ENCODE results near the gene KRT77.
A peak's percentile ranks its signal among the peaks of the same experiment; 100 is the strongest.
"Not testable (repeated sequence)": the region's sequence is repeated elsewhere in the genome, so short reads cannot be mapped to it uniquely, and the experiment has no call there.

The KRT77 gene

DNA sequence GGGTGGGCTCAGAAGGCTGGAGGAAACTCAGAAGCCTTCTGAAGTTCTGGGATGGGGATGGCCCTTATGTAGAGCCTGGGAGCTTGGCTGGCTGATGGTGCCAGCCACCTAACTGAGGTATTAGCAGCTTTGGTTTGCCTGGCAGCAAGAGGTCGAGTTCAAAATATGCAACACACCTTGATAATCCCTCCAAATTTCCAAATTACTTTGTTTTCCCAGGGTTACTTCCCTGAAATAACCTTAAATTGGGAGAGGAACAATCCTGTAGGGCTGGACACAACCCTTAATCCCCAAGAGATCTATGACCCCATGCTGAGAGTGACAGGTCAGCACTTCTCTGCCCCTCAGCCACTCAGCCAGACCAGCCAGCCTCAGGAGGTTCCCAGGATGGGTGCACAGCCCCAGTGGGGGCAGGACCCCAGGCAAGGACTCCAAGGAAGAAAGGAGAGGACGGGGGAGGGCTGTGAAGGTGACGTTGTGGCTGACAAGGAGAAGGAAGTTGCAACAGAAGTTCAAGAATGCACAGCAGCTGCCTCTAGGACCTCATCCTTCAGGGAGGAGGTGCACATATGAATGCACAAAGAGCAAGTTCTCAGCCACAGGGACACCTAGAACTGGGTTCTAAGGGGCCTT is 18.6 kb upstream of the KRT77 start:
- DNase-seq: no peak

DNA sequence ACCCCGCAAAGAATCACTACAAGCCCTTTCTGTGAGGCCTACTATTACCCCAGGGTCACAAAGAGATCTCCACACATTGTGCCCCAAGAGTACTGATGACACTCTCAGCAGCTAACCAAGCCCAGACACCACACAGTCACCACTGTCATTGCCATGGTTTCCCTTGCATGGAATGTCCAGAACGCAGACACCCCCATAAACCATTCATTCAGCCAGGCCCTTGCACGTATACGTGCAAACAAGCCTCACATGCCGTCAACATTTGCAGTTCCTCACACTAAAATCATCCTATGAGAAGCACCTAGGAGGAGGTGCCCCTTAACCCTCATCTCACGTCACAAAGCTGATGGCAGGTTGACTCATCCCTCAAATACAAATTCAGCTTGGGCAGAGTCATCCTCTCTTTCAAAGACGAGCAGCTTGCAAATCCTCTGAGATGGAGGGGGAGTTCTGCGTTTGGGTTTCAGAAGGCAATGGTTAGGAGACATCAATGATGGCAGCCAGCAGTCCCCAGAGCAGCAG is 17.1 kb upstream of the KRT77 start:
- no peak for DNase-seq

DNA sequence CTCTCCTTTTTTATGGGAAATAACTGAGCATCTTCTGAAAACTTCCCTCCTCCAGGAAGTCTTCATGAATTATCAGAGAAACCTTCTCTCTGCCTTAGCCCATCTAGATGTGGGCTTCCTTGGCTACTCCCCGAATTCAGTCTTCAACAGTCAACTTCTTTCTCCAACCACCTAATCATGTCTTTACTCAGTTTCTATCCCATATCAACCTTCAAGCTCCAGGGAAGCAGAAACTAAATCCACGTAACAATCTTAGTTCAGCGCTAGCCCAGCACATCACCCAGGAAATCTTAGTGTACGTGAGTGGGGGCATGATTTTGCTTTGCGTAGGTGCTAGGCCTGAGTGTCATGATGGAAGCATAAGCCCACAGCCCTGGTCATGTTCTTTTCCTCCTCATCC is 12.7 kb upstream of the KRT77 start:
- DNase-seq: no peak

DNA sequence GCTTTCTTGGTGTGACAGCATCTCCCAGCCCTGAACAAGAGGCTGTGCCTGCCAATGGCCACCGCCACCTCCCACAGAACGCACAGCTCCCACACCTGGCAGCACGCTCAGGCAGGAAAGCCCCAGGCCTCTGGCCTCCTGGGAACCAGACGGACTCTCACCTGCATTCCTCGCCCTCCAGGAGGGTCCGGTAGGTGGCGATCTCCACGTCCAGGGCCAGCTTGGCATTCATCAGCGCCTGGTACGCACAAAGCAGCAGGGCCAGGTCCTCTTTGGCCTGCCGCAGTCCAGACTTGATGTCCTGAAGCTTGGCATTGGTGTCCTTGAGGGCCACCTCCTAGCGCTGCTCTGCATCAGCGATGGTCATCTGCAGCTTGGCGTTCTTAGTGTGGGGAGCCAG is 12.1 kb upstream of the KRT77 start:
- no peak for DNase-seq

DNA sequence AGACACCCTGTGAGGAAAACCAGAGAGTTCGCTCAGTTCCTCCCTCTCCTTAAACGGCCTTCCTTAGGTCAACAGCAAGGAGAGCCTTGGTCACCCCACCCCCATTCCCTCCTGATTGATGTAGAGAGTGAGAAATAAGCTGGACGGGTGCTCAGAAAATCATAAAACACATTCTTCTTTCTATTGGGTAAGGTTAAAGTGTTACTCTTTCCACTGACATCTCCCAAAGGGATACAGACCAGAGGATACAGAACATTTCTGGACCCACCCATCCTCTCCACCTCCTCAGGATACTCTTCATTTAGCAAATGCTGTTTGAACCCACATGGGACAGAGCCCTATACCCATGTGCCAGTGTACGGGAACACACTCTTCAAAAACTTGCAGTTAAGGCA is 11.6 kb upstream of the KRT77 start:
- no peak for DNase-seq

DNA sequence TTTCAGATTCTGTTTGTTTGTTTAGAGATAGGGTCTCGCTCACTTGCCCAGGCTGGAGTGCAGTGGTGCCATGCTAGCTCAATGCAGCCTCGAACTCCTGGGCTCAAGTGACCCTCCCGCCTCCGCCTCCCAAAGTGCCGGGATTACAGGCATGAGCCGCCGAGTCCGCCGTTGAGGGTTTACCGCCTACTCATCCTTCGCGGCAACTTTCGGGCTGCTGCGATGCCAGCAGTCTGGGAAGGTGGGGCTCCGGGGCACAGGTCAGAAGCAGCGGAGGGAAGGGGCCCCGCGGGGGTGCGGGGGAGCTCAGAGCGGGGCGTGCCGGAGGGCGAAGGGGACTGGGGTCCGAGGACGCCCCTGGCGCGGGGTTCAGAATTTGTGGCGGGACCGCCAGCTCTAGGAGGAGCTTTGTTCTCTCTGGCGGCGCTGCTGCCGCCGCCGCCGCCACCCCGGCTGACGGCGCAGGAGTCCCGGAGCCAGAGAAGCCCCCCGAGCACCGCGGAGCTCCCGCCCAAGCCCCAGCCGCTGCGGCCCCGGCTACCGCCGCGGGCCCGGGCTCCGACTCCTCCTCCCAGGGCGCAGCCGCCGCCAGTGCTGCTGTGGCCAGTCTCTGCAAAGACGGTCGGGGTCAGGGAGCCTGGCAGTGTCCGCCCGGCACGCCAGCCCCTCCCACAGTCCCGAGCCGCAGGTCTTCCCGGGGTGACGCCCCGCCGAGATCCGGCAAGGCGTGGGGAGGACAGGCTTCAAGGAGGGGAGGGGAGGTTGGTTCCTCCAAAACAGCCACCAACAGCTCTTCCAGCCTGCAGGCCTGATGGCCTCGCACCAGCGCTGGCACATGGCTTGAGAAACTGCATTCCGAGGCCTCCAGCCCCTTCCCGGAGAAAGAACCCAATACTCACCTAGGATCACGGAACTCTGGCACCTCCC is 10.9 kb upstream of the KRT77 start:
- DNase-seq: peak; percentile 13 to 14

DNA sequence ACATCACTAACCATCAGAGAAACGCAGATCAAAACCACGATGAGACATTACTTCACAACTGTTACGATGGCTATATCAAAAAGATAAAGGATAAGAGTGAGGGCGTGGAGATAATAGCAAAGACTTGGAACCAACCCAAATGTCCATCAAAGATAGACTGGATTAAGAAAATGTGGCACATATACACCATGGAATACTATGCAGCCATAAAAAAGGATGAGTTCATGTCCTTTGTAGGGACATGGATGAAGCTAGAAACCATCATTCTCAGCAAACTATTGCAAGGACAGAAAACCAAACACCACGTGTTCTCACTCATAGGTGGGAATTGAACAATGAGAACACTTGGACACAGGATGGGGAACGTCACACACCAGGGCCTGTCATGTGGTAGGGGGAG is 8.8 kb upstream of the KRT77 start:
- not testable (repeated sequence) for DNase-seq

DNA sequence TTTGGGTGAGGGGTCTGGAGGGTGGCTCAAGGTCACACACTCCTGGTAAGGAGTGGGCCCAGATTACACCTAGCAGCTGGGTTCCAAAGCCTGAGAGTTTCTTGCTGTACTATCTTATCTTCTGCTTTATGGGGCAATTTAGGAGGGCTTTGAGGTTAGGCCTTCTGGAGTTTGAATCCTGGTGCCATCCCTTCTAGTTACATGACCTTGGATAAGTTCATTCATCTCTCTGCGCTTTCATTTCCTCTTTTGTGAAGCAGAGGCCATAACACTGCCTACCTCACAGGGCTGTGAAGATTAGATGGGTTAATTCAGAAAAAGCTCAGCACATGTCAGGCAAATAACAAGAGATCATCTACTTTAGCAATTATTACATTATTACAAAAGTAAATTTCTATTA is 7.4 kb upstream of the KRT77 start:
- no peak for DNase-seq

DNA sequence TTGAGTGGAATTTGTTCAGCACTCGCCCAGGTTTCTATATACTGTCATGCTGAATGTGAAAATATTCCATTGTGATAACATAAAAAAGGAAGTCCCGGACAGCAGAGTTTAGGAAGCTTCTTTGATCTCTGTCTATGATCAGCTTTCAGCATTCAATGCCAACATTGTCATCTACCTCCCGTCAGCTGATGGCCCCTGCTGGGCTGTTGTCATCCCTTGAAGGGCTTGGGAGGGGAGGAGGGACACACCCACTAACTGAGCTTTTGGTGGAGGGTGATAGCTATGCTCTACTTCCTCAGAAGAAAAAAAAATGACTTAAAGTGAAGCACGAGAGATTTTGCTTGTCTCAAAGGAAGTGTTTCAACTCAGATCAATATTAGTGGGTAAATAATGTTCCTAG is 4.7 kb upstream of the KRT77 start:
- DNase-seq: no peak

DNA sequence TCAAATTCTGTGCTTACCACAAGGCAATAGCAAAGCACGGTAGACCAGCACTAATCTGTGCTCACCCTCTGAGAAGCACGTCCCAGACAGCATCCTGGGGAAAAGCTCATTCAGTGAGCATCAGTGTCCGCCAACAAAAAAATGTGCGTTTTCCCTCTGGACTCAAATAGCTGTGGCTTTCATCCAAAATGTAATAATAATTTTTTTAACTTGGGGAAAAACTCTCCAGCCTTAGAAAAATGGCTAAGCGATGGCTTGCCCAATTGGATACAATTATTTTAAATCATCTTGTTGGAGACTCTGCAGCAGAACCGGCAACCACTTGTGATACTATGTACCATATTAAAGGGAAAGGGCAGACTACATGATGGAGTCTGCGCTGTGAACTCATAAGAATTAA is 1.1 kb upstream of the KRT77 start:
- DNase-seq: no peak

DNA sequence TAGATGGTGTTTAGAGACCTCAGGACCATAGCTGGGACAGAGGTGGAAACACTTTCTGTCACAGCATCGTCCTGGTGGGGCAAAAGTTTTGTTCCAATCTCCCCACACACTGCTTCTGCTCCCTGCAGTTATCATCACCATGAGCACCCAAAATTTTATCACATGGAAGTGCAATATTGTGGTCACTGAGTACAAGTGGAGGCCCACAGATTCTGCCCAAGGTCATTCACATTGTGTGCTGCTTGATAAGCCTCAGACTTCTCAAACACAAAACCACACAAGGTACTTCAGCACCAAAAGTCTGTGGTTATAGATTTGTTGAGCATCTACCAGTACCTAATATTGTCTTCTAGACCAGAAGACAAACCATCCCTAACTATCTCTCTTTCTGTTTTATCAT is 554 bp upstream of the KRT77 start:
- no peak for DNase-seq

DNA sequence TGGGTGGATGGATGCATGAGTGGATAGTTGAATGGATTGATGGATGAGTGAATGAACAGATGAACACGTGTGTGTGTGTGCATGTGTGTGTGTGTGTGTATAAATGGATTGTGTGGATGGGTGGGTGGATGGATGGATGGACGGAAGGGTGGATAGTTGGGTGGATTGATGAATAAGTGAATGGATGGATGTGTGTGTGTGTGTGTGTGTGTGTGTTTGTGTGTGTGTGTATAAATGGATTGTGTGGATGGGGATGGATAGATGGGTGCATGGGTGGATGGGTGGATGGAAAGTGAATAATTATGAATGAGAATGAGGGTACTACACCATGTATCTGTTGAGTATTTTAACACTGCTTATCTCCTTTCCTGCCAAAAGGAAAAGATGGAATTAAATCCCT is 986 bp downstream of the KRT77 start:
- no peak for DNase-seq

DNA sequence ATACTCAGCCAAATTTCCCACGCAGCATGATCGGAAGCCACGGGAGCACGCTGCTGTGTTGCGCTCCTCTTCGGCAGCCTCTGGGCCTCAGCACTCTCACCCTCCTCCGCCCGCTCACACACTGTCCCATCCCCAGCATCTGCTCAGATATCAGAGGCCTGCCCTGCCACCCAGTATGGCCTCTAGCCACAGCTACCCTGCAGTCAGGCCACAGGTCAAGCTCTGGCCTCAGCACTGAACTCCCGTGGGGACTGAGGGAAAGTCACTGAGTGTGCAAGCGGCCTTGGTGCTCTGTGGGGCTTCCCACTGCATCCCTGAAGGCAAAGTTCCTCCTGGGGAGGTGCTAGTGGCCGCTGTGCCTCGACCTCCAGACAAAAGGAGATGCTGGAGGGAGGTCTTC is 2.0 kb downstream of the KRT77 start:
- DNase-seq: no peak

DNA sequence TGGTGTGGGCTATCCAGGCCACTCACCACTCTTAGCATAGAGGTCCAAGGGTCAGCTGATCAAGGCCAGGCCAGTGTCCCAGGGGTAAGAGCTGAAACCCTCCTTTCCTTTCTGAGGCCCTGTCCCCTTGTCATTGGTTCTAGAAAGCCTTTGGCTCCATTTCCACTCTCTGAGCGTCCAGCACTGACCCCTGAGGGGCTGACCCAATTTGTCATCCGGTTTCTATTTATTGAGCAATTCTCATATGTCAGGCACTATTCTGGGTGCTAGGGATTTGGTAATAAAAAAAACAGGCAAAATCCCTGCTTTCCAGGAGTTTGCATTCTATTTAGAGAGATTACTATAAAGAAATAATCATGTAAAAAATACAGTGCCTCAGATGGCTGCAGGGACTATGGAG is 3.4 kb downstream of the KRT77 start:
- DNase-seq: no peak

DNA sequence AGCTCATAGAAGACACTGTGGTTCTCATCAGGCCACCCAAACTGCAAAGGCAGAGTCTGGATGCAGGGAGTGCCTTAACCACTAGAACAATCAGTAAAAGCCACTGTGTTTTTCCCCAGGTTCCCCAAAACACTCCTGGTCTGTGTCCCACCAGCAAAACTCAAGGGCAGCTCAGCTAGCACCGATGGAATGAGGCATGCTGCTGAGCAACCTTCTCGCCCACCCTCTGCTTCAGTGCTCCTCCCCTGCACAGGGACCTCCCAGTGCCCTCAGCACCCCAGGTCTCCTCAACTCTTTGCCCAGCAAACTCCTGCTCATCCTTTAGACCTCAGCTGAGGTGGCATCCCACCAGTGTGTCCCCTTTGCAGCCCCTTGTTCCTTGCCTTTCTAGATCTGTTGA is 4.0 kb downstream of the KRT77 start:
- no peak for DNase-seq

DNA sequence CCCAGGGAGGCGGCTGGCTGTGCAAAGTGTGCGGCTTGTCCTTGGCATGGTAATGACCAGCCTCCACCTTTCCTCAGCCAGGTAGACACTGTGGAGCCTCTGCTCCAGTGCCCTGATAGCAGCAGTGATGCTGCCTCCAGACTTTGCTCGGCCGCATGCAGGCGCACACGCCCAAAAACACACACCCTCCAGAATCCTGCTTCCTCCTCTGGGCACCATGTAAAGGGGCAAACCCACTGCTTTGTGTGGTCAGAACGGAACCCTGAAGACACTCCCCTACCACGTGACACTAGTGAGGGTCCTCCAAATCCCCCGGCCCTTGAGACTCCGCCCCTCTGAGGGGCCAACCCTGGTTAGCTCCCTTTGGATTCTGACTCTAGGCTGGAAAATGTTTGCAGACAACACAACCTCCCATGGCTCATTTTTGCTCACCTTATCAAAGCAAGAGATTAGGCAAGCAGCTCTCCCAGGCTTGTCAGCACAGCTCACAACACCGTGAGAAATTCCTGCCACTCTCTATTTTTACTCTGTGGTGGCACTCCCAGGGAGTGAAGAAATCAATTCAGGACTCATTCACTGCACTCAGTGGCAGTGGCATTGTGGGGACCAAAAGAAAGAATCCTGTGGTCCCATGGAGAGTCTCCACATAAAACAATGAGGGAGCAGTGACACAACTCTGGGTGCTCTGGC is 4.5 kb downstream of the KRT77 start:
- no peak for DNase-seq

DNA sequence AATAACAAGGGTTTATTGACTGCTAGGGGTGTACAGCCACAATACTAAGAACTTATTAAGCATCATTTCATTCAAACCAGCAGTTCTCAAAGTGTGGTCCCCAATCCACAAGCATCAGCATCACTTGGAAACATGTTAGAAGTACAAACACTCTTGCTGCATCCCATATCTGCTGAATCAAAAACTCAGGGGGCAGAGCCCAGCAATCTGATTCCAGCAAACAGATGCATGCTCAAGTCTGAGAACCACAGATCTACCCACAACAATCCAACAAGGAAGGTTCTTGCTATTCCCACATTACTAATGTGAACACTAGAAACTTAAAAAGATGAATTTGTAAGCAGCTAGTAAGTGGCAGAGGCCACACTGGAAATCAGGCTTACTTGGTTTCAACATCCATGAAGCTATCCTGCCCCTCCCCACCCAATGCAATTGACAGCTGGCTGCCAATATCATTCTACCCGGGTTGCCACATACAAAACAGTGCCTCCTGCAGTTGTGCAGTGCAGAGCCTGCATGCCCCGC is 6.2 kb downstream of the KRT77 start:
- DNase-seq: no peak

DNA sequence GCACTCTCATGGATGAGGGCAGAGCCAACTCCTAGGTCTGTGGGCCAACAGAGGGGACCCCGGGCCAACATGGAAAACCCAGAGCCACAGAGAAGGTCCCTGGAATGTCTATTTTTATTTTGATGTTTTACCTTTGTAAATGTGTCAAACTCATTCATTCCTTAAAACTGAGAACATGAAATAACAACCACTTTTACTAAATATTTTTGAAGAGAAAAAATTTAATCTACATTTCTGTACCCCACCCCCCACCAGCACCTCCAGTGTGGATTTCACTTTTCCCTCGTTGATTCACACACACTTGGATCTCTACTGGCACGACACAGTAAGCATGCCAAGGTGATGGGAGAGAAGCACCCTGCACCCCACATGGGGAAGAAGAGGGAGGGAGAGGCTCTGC is 6.7 kb downstream of the KRT77 start:
- DNase-seq: no peak

DNA sequence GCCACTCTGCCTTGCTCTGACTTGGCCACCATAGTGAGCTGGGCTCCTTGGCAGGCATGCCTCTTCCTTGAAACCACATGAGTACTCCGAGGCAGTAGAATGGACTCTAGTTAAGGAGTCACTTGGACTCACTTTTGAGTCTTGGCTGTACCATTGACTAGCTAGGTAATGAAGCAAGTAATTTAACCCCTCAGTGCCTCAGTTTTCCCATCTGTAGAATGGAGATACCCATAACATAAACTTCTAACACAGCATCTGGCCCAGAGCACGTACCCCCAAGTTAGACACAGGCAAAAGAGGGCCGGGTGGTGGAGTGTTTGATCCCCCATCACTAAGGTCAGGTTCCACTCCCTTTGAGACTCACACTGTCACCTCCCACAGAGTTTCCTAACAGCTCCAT is 8.3 kb downstream of the KRT77 start:
- DNase-seq: no peak

DNA sequence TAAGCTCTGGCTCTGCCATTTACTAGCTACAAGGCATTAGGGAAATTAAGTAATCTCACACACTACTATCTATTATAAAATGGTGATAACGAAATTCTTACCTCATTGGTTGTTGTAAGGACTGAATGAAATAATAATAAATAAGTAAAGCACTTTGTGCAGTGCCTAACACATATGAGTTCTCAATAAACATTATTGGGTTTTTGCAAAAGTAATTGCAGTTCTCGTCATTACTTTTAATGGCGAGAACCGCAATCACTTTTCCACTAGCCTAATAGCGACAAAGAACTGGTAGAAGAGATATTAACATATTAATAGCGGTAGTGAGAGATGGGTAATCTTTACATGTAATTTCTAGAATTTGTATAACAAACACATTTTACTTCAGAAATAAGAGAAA is 9.2 kb downstream of the KRT77 start:
- DNase-seq: no peak

DNA sequence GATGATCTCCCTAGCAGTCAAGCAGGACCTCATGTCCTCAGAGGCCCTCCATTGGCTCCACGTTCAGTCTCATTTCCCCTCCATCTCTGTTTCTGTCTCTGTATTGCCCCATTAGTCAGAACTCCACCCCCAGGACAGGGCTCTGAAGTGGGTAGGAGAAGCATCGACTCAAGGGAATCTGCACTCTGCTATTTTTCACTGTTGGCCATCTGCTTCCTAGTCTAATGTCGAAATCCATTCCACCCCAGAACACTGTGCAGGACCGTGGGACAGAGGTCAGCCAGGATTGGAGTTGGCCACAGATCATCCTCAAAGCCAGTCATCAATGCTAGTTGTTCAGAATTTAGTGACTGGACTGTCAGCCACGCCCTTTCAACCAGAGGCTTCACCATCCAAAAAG is 10.1 kb downstream of the KRT77 start:
- DNase-seq: no peak

DNA sequence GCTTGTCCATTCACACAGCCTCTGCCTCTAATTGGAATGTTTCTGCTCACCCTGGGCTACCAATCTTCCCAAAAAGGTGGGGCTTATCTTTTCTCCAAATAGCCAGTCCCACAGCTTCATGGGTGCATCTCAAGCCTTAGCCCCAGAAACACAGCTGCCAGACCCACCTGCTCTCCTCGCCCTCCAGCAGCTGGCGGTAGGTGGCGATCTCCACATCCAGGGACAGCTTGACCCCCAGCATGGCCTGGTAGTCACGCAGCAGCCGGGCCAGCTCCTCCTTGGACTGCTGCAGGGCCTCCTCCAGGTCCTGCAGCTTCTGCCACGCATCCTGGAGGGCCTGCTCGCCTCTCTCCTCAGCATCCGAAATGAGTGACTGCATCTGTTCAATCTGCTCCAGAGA is 11.1 kb downstream of the KRT77 start:
- no peak for DNase-seq

DNA sequence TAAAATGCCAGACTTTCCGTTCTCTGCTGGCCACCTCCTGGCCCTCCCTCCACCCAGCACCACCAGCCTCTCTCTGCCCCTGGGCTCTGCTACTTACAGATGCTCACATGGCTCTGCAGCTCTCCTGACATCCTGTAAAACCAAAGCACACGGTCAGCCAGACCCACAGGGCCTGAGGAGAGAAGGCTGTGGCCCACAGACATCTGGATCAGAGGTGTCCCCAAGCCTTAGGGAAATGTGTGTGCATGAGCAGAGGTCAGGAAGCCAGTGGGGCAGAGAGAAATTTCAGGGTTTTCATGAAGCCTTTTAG is 11.5 kb downstream of the KRT77 start:
- DNase-seq: no peak
